Endothelial cell of umbilical vein (primary cell): ENCODE results near the gene OXCT2. TPM values are rescaled to one million over a fixed set of nuclear protein-coding genes. Genes with fewer than 3 reads are reported as not detected.

ENCODE experiments used
- BruUV-seq: library from RNA; stranded (reverse); fragments of 400-500 nt; replicated peaks from 2 replicates; lab custom pipeline; 2021; lab: Mats Ljungman, UMichigan
- CTCF ChIA-PET: fragments of 300-600, 350-600 bp; sonication (Branson Sonifier 250); formaldehyde crosslinking; loops from one replicate; lab custom pipeline; 2021; ENCODE audit warnings: antibody characterized with exemption, inconsistent platforms; lab: Charles Lee
- POLR2A ChIA-PET: fragments of 300-600, 350-600 bp; sonication (Branson Sonifier 250); formaldehyde crosslinking; loops from one replicate; lab custom pipeline; 2021; ENCODE audit warnings: antibody characterized with exemption, inconsistent platforms; lab: Charles Lee
- DNase-seq: peaks from one replicate; pipeline ENCODE4 v3.0.0-alpha.2; 2011; ENCODE audit warnings: low read depth, low spot score
- FAIRE-seq: peaks from 2 replicates; lab custom pipeline; 2011; peaks lifted over from hg19 to GRCh38; lab: Jason Lieb, UNC
- H2AFZ ChIP-seq: 2 replicates; pipeline ENCODE4 v1.6.0; 2012; ENCODE audit warnings: low read depth, low read length, control low read depth, inconsistent platforms
- H3K27ac ChIP-seq: 2 replicates; pipeline ENCODE4 v1.5.1; 2011; ENCODE audit warnings: low read depth, mild to moderate bottlenecking, control low read depth, low read length, moderate library complexity; ENCODE audit not compliant: insufficient read depth
- H3K27me3 ChIP-seq, 2 experiments: 2 replicates each; pipeline versions ENCODE4 v1.6.0 to v1.6.1; 2011; ENCODE audit warnings: low read length in 2 of 2, mixed read lengths in 1 of 2; ENCODE audit not compliant: control insufficient read depth in 2 of 2, insufficient read depth in 2 of 2
- H3K36me3 ChIP-seq, 2 experiments: 2 replicates in 1 of 2; 3 replicates in 1 of 2; pipeline ENCODE4 v1.5.1; 2011; ENCODE audit warnings: low read length in 2 of 2, mild to moderate bottlenecking in 1 of 2, moderate library complexity in 1 of 2; ENCODE audit not compliant: control insufficient read depth in 2 of 2, insufficient read depth in 2 of 2; ENCODE audit errors: extremely low read depth in 1 of 2
- H3K4me1 ChIP-seq: 3 replicates; pipeline ENCODE4 v1.5.1; 2011; ENCODE audit warnings: mild to moderate bottlenecking, low read length; ENCODE audit not compliant: control insufficient read depth, insufficient read depth; ENCODE audit errors: extremely low read depth
- H3K4me2 ChIP-seq: 2 replicates; pipeline ENCODE4 v1.6.1; 2011; ENCODE audit warnings: low read length, control low read depth, mixed read lengths; ENCODE audit not compliant: insufficient read depth
- H3K4me3 ChIP-seq, 3 experiments: fragments of 200-600 bp in 1 of 3; sonication (generic), shearing (Covaris generic) in 1 of 3; replicated peaks in 1 of 3; 2 replicates each; pipeline ENCODE4 v1.5.1; 2011 to 2016; ENCODE audit warnings: control low read depth in 3 of 3, low read length in 3 of 3, mild to moderate bottlenecking in 2 of 3, inconsistent platforms in 1 of 3, low read depth in 1 of 3, moderate library complexity in 1 of 3; ENCODE audit not compliant: insufficient read depth in 1 of 3
- H3K79me2 ChIP-seq: 2 replicates; pipeline ENCODE4 v1.6.0; 2012; ENCODE audit warnings: low read length, inconsistent platforms; ENCODE audit not compliant: control insufficient read depth, insufficient read depth
- H3K9ac ChIP-seq: replicated peaks from 2 replicates; pipeline ENCODE3; 2011; ENCODE audit warnings: low read length, control low read depth; ENCODE audit not compliant: insufficient read depth; ENCODE audit errors: extremely low read depth
- H3K9me1 ChIP-seq: replicated peaks from 3 replicates; pipeline ENCODE4 v1.6.0; 2011; ENCODE audit warnings: mild to moderate bottlenecking, low read length; ENCODE audit not compliant: control insufficient read depth, insufficient read depth; ENCODE audit errors: extremely low read depth
- H3K9me3 ChIP-seq: replicated peaks from 2 replicates; pipeline ENCODE4 v1.5.1; 2012; ENCODE audit warnings: low read length, inconsistent platforms; ENCODE audit not compliant: control insufficient read depth, insufficient read depth
- H4K20me1 ChIP-seq: replicated peaks from 2 replicates; pipeline ENCODE3; 2011; ENCODE audit warnings: mild to moderate bottlenecking, low read length; ENCODE audit not compliant: control insufficient read depth, insufficient read depth; ENCODE audit errors: extremely low read depth
- EZH2 ChIP-seq: IDR thresholded peaks from 2 replicates; pipeline ENCODE4 v1.6.1; 2012; ENCODE audit warnings: borderline replicate concordance, low read depth, mild to moderate bottlenecking, moderate library complexity, low read length, inconsistent platforms; ENCODE audit not compliant: severe bottlenecking
- FOS ChIP-seq: IDR thresholded peaks from 2 replicates; pipeline ENCODE4 v1.6.1; 2011; ENCODE audit warnings: mild to moderate bottlenecking, low read length, moderate library complexity, borderline replicate concordance; ENCODE audit not compliant: insufficient read depth
- GATA2 ChIP-seq: IDR thresholded peaks from 2 replicates; pipeline ENCODE4 v1.7.0; 2011; ENCODE audit warnings: low read depth, mild to moderate bottlenecking, moderate library complexity, mixed read lengths, low read length; ENCODE audit not compliant: insufficient read length, insufficient read depth
- JUN ChIP-seq: IDR thresholded peaks from 2 replicates; pipeline ENCODE4 v1.6.1; 2011; ENCODE audit warnings: borderline replicate concordance, low read depth; ENCODE audit not compliant: insufficient read length, insufficient read depth
- MYC ChIP-seq: IDR thresholded peaks from one replicate; pipeline ENCODE4 v1.6.1; 2011; ENCODE audit warnings: mild to moderate bottlenecking, low read depth, low read length
- POLR2A ChIP-seq: IDR thresholded peaks from 2 replicates; pipeline ENCODE4 v1.6.1; 2012; ENCODE audit warnings: low read depth, mild to moderate bottlenecking, control low read depth, low read length
- POLR2AphosphoS5 ChIP-seq: IDR thresholded peaks from 2 replicates; pipeline ENCODE4 v1.6.1; 2012; ENCODE audit warnings: low read depth, mild to moderate bottlenecking, control low read depth, low read length, moderate library complexity; ENCODE audit not compliant: insufficient read depth
- dilution Hi-C: fragments of 300-500 bp; cut with MboI; formaldehyde crosslinking; loops from one replicate; pipeline ENCODE4 v1.15.0; 2019; ENCODE audit warnings: low sequenced_read_pairs; ENCODE audit not compliant: extremely low pct_ligation_motif_present
- intact Hi-C: fragments of 100-400 bp; cut with micrococcal nuclease; formaldehyde crosslinking; loops from one replicate; pipeline ENCODE4 v1.10.0; 2022
- polyA plus RNA-seq, 4 experiments: library from polyadenylated mRNA; depleted of rRNA in 3 of 4; stranded (reverse) in 3 of 4; unstranded in 1 of 4; fragments of >200 nt; gene quantifications; 2 replicates each; pipeline versions ENCODE4 v1.2.1 to v1.2.3, GENCODE V29; 2011 to 2012; ENCODE audit warnings: missing spikeins in 1 of 4
- total RNA-seq: library from RNA; stranded (reverse); gene quantifications from 2 replicates; pipeline ENCODE4 v1.2.3, GENCODE V29; 2021
- TF ChIP-seq, protein P1 (sequence below), 2 donors: IDR thresholded peaks; 1 replicate in 1 of 2; 2 replicates in 1 of 2; pipeline ENCODE4 v1.5.1; 2011; ENCODE audit warnings: low read length in 2 of 2, mild to moderate bottlenecking in 2 of 2, moderate library complexity in 2 of 2, control low read depth in 1 of 2, inconsistent platforms in 1 of 2, low read depth in 1 of 2; ENCODE audit not compliant: insufficient read depth in 1 of 2; ENCODE audit errors: extremely low read depth in 1 of 2
- TF ChIP-seq, protein P2 (sequence below): IDR thresholded peaks from 2 replicates; pipeline ENCODE4 v1.6.1; 2011; ENCODE audit not compliant: insufficient read depth, insufficient read length

OXCT2 gene
- total and polyA plus RNA-seq, 2 donors (not counting 3 experiments of a cell fraction or from before 2014, with no cell fraction given) = 0.60 to 0.84 TPM

- Histone ChIP-seq H3K9me3 (no peaks in the 10 kb centered on the region), H3K4me1 (peaks cover 4% of the 10 kb centered on the region), H2AFZ (no peak overlapping the region), H3K4me2 (no peak overlapping the region), H3K36me3 (no peaks in the 10 kb centered on the region), H3K4me3 (no peak overlapping the region), H4K20me1 (no peaks in the 10 kb centered on the region), H3K9ac (no peak overlapping the region), H3K79me2 (no peaks in the 10 kb centered on the region), H3K27ac (no peak overlapping the region), H3K9me1 (no peaks in the 10 kb centered on the region), H3K27me3 (peaks cover 22 to 64% of the 10 kb centered on the region in 2 experiments)
- DNase-seq = no peak
- no TSS peak for BruUV-seq
- FAIRE-seq = no peak
- dilution Hi-C loops (no loop called here), intact Hi-C loops (loop anchor here (5.0 kb wide), 2 partner anchors 70 to 230 kb away; partner anchors contain the start of gene BMP8A)
- TF ChIP-seq FOS = no peak
- no peak for TF ChIP-seq MYC
- no peak for TF ChIP-seq GATA2
- TF ChIP-seq EZH2 = no peak
- TF ChIP-seq POLR2A = no peak
- no peak for TF ChIP-seq POLR2AphosphoS5
- TF ChIP-seq, protein P1, sequence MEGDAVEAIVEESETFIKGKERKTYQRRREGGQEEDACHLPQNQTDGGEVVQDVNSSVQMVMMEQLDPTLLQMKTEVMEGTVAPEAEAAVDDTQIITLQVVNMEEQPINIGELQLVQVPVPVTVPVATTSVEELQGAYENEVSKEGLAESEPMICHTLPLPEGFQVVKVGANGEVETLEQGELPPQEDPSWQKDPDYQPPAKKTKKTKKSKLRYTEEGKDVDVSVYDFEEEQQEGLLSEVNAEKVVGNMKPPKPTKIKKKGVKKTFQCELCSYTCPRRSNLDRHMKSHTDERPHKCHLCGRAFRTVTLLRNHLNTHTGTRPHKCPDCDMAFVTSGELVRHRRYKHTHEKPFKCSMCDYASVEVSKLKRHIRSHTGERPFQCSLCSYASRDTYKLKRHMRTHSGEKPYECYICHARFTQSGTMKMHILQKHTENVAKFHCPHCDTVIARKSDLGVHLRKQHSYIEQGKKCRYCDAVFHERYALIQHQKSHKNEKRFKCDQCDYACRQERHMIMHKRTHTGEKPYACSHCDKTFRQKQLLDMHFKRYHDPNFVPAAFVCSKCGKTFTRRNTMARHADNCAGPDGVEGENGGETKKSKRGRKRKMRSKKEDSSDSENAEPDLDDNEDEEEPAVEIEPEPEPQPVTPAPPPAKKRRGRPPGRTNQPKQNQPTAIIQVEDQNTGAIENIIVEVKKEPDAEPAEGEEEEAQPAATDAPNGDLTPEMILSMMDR (IDR thresholded peaks at IDR 0.05; ENCODE audit: extremely low read depth in 1 of 2, insufficient read depth in 1 of 2, low read depth in 1 of 2, low read length in 2 of 2) = no peak
- no peak for TF ChIP-seq JUN
- TF ChIP-seq, protein P2, sequence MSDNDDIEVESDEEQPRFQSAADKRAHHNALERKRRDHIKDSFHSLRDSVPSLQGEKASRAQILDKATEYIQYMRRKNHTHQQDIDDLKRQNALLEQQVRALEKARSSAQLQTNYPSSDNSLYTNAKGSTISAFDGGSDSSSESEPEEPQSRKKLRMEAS = no peak
- CTCF ChIA-PET = interaction anchor here (1.2 to 2.3 kb wide), 2 partner anchors 114 to 116 kb away, joined by 5 to 12 read pairs; no protein-coding TSS in a partner anchor
- POLR2A ChIA-PET = no interaction called here
Observed at GRCh38 chr1:39722495-39722894, 48.7 kb downstream of the OXCT2 start.
